ENCODE results near the gene SUPV3L1.

- TF ChIP-seq, protein P1, sequence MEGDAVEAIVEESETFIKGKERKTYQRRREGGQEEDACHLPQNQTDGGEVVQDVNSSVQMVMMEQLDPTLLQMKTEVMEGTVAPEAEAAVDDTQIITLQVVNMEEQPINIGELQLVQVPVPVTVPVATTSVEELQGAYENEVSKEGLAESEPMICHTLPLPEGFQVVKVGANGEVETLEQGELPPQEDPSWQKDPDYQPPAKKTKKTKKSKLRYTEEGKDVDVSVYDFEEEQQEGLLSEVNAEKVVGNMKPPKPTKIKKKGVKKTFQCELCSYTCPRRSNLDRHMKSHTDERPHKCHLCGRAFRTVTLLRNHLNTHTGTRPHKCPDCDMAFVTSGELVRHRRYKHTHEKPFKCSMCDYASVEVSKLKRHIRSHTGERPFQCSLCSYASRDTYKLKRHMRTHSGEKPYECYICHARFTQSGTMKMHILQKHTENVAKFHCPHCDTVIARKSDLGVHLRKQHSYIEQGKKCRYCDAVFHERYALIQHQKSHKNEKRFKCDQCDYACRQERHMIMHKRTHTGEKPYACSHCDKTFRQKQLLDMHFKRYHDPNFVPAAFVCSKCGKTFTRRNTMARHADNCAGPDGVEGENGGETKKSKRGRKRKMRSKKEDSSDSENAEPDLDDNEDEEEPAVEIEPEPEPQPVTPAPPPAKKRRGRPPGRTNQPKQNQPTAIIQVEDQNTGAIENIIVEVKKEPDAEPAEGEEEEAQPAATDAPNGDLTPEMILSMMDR (IDR thresholded peaks at IDR 0.05; ENCODE audit: insufficient read depth, low read length, poor library complexity, severe bottlenecking) = no peak
- no peak for TF ChIP-seq EZH2phosphoT487 (conservative IDR thresholded peaks at IDR 0.05; ENCODE audit: low read length)
Measured at GRCh38 chr10:69211524-69211923, 31.5 kb downstream of the SUPV3L1 start.
